ENCODE results near the gene CELF2.

Gene CELF2

DNA sequence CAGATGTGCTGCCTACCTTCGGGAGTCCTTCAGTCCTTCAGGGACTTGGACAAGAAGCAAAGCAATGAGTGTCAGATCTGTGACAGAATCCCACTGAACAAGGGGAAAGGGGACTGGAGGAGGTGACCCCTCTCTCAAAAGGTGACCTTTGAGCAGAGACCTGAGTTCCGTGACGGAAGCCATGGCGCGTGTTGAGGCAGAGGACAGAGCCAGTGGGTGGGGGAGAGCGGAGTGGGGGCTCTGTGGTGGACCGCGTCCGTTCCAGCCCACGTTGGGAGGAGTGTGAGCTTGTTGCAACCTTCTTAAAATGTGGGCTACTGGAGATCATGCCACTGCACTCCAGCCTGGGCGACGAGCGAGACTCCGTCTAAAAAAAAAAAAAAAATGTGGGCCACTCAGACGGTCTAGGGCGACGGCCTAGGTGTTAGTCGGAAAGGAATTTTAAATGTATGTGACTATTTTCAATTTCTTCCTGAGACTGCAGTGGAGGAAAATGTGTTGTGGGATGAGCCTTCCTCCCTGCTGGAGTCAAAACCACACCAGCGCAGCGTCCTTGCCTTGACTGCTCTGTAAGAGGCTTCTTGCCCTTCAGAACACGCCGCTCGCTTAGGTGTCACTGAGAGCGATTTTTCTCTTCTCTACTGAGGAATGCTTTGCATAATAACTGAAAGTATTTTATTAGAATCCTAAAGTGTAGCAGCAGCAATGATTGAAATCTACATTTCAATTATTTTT, 272.7 kb downstream of the CELF2 start:
- Histone ChIP-seq H3K27me3 (ENCODE audit: low read depth, low read length) (no peaks in the 10 kb centered on the region), H3K4me1 (ENCODE audit: control insufficient read depth in 1 of 2, insufficient read depth in 2 of 2, low read length in 2 of 2) (no peaks in the 10 kb centered on the region), H3K27ac (ENCODE audit: low read length) (no peak overlapping the region)

DNA sequence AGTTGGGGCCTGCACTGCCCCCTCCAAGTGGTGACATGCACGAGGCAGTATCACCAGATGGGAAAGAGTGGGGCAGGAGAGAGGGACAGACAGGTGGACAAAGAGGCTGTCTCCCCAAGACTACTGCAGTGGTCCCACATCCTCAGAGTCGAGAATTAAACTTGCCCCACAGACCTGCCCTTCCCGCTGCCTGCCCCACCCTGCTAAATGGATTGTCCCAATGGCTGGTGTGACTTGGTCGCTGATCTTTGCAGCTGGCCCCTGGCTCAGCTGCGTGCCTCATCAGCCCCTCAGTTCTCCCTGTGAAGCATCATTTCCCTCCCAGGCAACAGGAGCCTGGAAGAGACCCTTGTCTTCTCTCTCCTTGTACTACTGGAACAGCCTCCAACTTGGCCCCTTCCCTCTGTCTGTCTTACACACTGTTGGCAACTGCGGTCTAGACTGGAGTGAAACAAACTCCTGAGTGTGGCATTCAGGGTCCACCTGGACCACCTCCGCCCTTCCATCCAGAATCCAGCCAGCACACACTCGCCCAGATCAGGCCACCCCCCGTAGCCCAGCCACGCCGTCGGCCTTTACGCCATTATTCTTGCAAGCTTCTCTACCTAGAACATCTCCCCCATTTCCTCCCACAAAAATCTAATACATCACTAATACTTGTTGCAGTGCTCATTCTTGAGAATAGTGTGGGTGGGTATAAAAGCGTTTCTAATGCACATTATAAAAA, 275.1 kb downstream of the CELF2 start:
- H3K27me3 ChIP-seq (ENCODE audit: low read depth, low read length), result no peaks in the 10 kb centered on the region
- no peak overlapping the region for H3K4me3 ChIP-seq (ENCODE audit: low read depth in 1 of 2, low read length in 2 of 2)
- no peak overlapping the region for H3K27ac ChIP-seq (ENCODE audit: low read length)
- H3K36me3 ChIP-seq (ENCODE audit: control insufficient read depth in 1 of 2, insufficient read depth in 2 of 2, low read length in 2 of 2), result peaks cover 40 to 48% of the 10 kb centered on the region in 2 donors
- H3K4me1 ChIP-seq (ENCODE audit: control insufficient read depth in 1 of 2, insufficient read depth in 2 of 2, low read length in 2 of 2), result no peaks in the 10 kb centered on the region
- H3K9me3 ChIP-seq (ENCODE audit: control insufficient read depth in 1 of 2, low read length in 2 of 2), result no peaks in the 10 kb centered on the region

More for the DNA sequence above, 272.7 kb downstream of the CELF2 start:
- H3K36me3 ChIP-seq (ENCODE audit: control insufficient read depth in 1 of 2, insufficient read depth in 2 of 2, low read length in 2 of 2), result peaks cover 41 to 55% of the 10 kb centered on the region in 2 donors
- no peaks in the 10 kb centered on the region for H3K9me3 ChIP-seq (ENCODE audit: control insufficient read depth in 1 of 2, low read length in 2 of 2)
- H3K4me3 ChIP-seq (ENCODE audit: low read depth in 1 of 2, low read length in 2 of 2), result no peak overlapping the region

- peaks cover 40 to 43% of the 10 kb centered on the region in 2 donors for H3K36me3 ChIP-seq (ENCODE audit: control insufficient read depth in 1 of 2, insufficient read depth in 2 of 2, low read length in 2 of 2)
- no peak overlapping the region for H3K27ac ChIP-seq (ENCODE audit: low read length)
Observed at GRCh38 chr10:11293332-11293731, 275.7 kb downstream of the CELF2 start.

GRCh38 chr10:11294831-11295450, 277.3 kb downstream of the CELF2 start:
- Histone ChIP-seq H3K36me3 (ENCODE audit: control insufficient read depth in 1 of 2, insufficient read depth in 2 of 2, low read length in 2 of 2) (peaks cover 31 to 36% of the 10 kb centered on the region in 2 donors), H3K27me3 (ENCODE audit: low read depth, low read length) (no peaks in the 10 kb centered on the region), H3K27ac (ENCODE audit: low read length) (no peak overlapping the region), H3K4me1 (ENCODE audit: control insufficient read depth in 1 of 2, insufficient read depth in 2 of 2, low read length in 2 of 2) (no peaks in the 10 kb centered on the region), H3K9me3 (ENCODE audit: control insufficient read depth in 1 of 2, low read length in 2 of 2) (no peaks in the 10 kb centered on the region), H3K4me3 (ENCODE audit: low read depth in 1 of 2, low read length in 2 of 2) (no peak overlapping the region)

More at GRCh38 chr10:11293332-11293731, 275.7 kb downstream of the CELF2 start:
- Histone ChIP-seq H3K4me3 (ENCODE audit: low read depth in 1 of 2, low read length in 2 of 2) (no peak overlapping the region), H3K9me3 (ENCODE audit: control insufficient read depth in 1 of 2, low read length in 2 of 2) (no peaks in the 10 kb centered on the region), H3K27me3 (ENCODE audit: low read depth, low read length) (no peaks in the 10 kb centered on the region), H3K4me1 (ENCODE audit: control insufficient read depth in 1 of 2, insufficient read depth in 2 of 2, low read length in 2 of 2) (no peaks in the 10 kb centered on the region)

DNA sequence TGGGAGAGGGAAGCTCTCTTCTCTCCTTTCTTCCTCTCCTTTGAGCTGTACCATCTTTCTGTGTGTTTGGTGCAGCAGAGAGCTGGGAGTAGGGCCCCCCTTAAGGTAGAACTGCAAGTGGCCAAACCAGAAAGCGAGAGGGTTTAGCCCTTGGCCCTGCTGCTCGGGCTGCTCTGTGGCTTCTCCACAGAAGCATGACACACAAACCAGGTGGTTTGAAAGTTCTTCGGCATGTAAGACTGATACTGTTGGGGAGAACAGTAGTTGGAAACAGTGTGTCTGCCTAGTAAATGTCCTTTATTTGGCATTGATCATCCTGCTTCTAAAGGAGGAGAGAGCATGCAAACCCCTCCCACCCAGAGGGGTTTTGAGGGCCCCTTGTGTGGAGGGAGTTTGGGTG, 277.8 kb downstream of the CELF2 start:
- no peaks in the 10 kb centered on the region for H3K4me1 ChIP-seq (ENCODE audit: control insufficient read depth in 1 of 2, insufficient read depth in 2 of 2, low read length in 2 of 2)
- H3K36me3 ChIP-seq (ENCODE audit: control insufficient read depth in 1 of 2, insufficient read depth in 2 of 2, low read length in 2 of 2), result peaks cover 28 to 34% of the 10 kb centered on the region in 2 donors
- H3K4me3 ChIP-seq (ENCODE audit: low read depth in 1 of 2, low read length in 2 of 2), result no peak overlapping the region
- no peaks in the 10 kb centered on the region for H3K9me3 ChIP-seq (ENCODE audit: control insufficient read depth in 1 of 2, low read length in 2 of 2)
- no peaks in the 10 kb centered on the region for H3K27me3 ChIP-seq (ENCODE audit: low read depth, low read length)
- no peak overlapping the region for H3K27ac ChIP-seq (ENCODE audit: low read length)

DNA sequence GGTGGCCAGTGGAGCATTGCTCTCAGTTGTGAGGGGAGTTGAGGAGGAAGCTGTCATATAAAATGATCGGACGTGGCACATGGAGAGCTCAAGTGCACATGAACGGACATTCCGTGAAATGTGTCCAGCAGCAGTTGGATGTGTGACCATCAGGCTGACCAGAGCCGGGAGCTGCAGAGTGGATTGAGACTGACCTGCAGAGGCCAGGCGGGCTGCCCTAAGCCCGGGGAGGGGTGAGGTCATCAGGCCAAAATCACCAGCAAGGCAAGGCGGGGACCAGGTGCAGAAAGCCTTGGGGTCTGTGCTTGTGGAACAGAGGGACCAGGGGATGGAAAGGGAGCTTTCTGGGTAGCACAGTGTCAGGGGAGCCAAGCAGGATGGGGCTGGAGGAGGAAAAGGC, 279.5 kb downstream of the CELF2 start:
- Histone ChIP-seq H3K9me3 (ENCODE audit: control insufficient read depth in 1 of 2, low read length in 2 of 2) (no peaks in the 10 kb centered on the region), H3K4me3 (ENCODE audit: low read depth in 1 of 2, low read length in 2 of 2) (no peak overlapping the region), H3K27me3 (ENCODE audit: low read depth, low read length) (no peaks in the 10 kb centered on the region), H3K36me3 (ENCODE audit: control insufficient read depth in 1 of 2, insufficient read depth in 2 of 2, low read length in 2 of 2) (peaks cover 25 to 35% of the 10 kb centered on the region in 2 donors), H3K27ac (ENCODE audit: low read length) (no peak overlapping the region), H3K4me1 (ENCODE audit: control insufficient read depth in 1 of 2, insufficient read depth in 2 of 2, low read length in 2 of 2) (no peaks in the 10 kb centered on the region)

- no peaks in the 10 kb centered on the region for H3K4me1 ChIP-seq (ENCODE audit: control insufficient read depth in 1 of 2, insufficient read depth in 2 of 2, low read length in 2 of 2)
- no peak overlapping the region for H3K4me3 ChIP-seq (ENCODE audit: low read depth in 1 of 2, low read length in 2 of 2)
- H3K9me3 ChIP-seq (ENCODE audit: control insufficient read depth in 1 of 2, low read length in 2 of 2), result no peaks in the 10 kb centered on the region
- peaks cover 23 to 34% of the 10 kb centered on the region in 2 donors for H3K36me3 ChIP-seq (ENCODE audit: control insufficient read depth in 1 of 2, insufficient read depth in 2 of 2, low read length in 2 of 2)
- H3K27ac ChIP-seq (ENCODE audit: low read length), result no peak overlapping the region
- H3K27me3 ChIP-seq (ENCODE audit: low read depth, low read length), result no peaks in the 10 kb centered on the region
Observed at GRCh38 chr10:11298116-11298515, 280.4 kb downstream of the CELF2 start.

DNA sequence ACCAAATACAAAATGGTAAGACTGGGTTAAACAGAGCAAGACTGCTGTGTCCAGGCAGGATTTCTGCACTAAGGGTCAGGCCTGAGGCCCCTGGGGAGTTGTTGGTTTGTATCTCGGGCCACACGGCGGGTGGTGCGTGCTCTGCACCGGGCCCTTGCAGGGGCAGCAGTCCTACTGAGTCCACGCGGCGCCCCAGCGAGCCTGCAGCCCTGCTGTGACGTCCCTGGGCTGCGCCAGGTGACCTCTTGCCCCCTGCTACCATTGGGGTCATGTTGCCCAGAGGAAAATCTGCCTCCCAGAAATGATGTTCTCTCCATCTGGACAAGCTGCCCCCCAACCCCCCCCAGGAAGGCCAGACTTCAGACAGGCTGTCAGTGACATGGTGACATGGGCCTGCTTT, 281.5 kb downstream of the CELF2 start:
- Histone ChIP-seq H3K9me3 (ENCODE audit: control insufficient read depth in 1 of 2, low read length in 2 of 2) (no peaks in the 10 kb centered on the region), H3K4me3 (ENCODE audit: low read depth in 1 of 2, low read length in 2 of 2) (no peak overlapping the region), H3K36me3 (ENCODE audit: control insufficient read depth in 1 of 2, insufficient read depth in 2 of 2, low read length in 2 of 2) (peaks cover 23 to 33% of the 10 kb centered on the region in 2 donors), H3K4me1 (ENCODE audit: control insufficient read depth in 1 of 2, insufficient read depth in 2 of 2, low read length in 2 of 2) (no peaks in the 10 kb centered on the region), H3K27me3 (ENCODE audit: low read depth, low read length) (no peaks in the 10 kb centered on the region), H3K27ac (ENCODE audit: low read length) (no peak overlapping the region)

DNA sequence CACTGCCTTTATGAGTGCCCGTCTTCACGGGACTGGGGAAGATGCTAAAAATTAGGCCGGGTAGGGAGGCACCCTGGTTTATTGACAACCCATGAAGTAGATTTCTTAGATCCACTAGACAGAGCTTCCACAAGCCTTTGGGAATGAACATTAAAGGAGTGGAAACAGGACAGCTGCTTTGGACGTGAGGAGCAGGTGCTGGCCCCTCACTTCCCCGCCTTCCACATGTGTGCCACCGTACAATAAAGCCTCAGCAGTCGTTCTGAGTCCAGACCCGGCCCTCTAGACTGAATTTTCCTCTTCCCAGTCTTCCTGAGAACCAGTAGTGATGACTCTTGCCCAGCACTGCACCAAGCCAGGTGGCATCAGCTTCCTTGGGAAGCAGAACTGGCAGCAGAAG, 282.4 kb downstream of the CELF2 start:
- H3K9me3 ChIP-seq (ENCODE audit: control insufficient read depth in 1 of 2, low read length in 2 of 2), result no peaks in the 10 kb centered on the region
- no peaks in the 10 kb centered on the region for H3K27me3 ChIP-seq (ENCODE audit: low read depth, low read length)
- H3K36me3 ChIP-seq (ENCODE audit: control insufficient read depth in 1 of 2, insufficient read depth in 2 of 2, low read length in 2 of 2), result peaks cover 26 to 41% of the 10 kb centered on the region in 2 donors
- H3K4me1 ChIP-seq (ENCODE audit: control insufficient read depth in 1 of 2, insufficient read depth in 2 of 2, low read length in 2 of 2), result no peaks in the 10 kb centered on the region
- H3K27ac ChIP-seq (ENCODE audit: low read length), result no peak overlapping the region
- no peak overlapping the region for H3K4me3 ChIP-seq (ENCODE audit: low read depth in 1 of 2, low read length in 2 of 2)

DNA sequence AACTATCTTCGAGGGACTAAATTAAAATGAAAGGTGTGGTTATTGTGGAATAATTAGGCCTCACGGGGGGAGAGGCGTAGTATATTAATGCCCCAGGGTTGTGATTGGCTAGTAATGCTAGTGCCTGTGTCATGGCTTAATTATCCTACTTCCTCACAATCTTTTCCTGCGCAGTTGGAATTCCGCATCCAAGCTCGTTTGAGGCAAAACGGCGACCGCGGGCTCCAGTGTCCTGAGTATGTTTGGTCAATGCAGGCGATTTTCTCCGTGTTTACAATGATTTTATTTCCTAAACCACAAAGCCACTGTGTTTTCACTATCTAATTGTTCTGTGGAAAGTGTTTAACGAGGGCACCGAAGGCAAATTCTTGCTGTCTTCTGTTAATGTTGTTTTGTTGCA, 282.9 kb downstream of the CELF2 start:
- no peak overlapping the region for H3K27ac ChIP-seq (ENCODE audit: low read length)
- H3K27me3 ChIP-seq (ENCODE audit: low read depth, low read length), result no peaks in the 10 kb centered on the region
- H3K9me3 ChIP-seq (ENCODE audit: control insufficient read depth in 1 of 2, low read length in 2 of 2), result no peaks in the 10 kb centered on the region
- no peaks in the 10 kb centered on the region for H3K4me1 ChIP-seq (ENCODE audit: control insufficient read depth in 1 of 2, insufficient read depth in 2 of 2, low read length in 2 of 2)
- H3K4me3 ChIP-seq (ENCODE audit: low read depth in 1 of 2, low read length in 2 of 2), result no peak overlapping the region
- peaks cover 31 to 46% of the 10 kb centered on the region in 2 donors for H3K36me3 ChIP-seq (ENCODE audit: control insufficient read depth in 1 of 2, insufficient read depth in 2 of 2, low read length in 2 of 2)

GRCh38 chr10:11301571-11302111, 284.0 kb downstream of the CELF2 start:
- Histone ChIP-seq H3K27me3 (ENCODE audit: low read depth, low read length) (no peaks in the 10 kb centered on the region), H3K36me3 (ENCODE audit: control insufficient read depth in 1 of 2, insufficient read depth in 2 of 2, low read length in 2 of 2) (peaks cover 38 to 57% of the 10 kb centered on the region in 2 donors), H3K27ac (ENCODE audit: low read length) (no peak overlapping the region), H3K9me3 (ENCODE audit: control insufficient read depth in 1 of 2, low read length in 2 of 2) (no peaks in the 10 kb centered on the region), H3K4me1 (ENCODE audit: control insufficient read depth in 1 of 2, insufficient read depth in 2 of 2, low read length in 2 of 2) (no peaks in the 10 kb centered on the region), H3K4me3 (ENCODE audit: low read depth in 1 of 2, low read length in 2 of 2) (no peak overlapping the region)
